HG03095 (cell line): ENCODE measurements around the gene HSDL2.

Experiments
- ATAC-seq: cut with Tn5 transposase; IDR thresholded peaks from one replicate; pipeline ENCODE4 v1.9.1; 2021; ENCODE audit warnings: moderate library complexity; ENCODE audit not compliant: unreplicated experiment

The HSDL2 gene

DNA sequence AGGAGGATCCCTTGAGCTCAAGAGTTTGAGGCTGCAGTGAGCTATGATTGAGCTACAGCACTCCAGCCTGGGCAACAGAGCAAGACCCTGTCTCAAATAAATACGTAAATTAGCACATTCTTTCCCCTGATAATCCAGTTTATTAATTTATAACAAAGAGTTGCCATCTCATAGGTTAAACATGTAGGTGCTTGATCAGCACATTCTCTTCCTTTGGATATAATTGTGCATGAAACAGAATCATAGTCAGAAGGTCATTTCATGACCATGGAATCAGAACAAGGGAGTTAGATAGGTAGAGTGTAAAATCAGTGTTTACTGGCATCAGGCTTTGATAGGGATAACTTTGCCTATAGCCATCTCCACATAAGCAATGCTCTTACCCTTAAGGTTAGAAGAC, 63.7 kb downstream of the HSDL2 start:
- no peak for ATAC-seq

DNA sequence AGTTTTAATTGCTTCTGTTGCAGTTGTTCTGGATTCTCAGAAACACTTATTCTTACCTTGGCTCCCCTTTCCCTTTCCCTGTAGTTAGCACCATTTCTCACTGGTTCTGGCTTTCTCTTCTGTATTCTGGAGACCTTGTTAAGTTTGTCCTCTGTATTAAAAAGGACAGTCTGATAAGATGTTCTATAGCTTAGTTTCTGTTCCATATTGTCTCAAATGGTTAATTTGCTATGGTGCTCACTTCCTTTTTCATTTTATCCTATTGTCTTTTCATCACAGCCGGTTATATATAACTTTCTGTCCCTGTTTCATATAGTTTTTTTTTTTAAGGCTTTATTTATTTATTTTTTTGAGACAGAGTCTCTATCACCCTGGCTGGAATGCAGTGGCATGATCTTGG, 65.3 kb downstream of the HSDL2 start:
- ATAC-seq: no peak

DNA sequence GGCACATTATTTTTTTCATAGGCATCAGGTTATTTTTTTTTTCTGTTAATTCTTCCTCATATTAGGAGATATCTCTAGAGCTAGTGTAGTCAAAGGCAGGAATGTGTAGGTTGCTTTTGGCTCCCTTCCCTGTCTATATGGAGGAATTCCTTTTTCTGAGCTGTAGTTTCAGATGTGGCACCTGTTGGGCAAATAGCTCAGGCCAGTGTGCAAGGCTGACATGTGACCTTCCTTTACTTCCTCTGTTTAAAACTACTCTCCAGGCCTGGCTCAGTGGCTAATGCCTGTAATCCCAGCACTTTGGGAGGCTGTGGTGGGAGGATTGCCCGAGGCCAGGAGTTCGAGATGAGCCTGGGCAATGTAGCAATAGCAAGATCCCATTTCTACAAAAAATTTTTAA, 66.2 kb downstream of the HSDL2 start:
- no peak for ATAC-seq

DNA sequence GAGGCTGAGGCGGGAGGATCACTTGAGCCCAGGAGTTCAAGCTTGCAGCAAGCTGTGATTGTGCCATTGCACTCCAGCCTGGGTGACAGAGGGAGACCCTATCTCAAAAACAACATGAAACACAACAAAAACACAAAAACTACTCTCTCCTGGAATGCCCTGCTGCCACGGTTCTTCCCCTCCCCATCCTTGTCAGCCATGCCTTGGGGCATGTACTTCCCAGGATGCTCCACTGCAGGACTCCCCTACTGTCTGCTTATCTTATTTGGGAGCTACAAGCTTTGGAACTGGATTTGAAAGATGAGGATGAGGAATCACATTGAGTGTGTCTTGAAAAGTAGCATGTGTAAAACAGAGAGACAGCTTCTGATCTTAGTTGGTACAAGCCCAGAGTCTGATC, 66.6 kb downstream of the HSDL2 start:
- no peak for ATAC-seq

DNA sequence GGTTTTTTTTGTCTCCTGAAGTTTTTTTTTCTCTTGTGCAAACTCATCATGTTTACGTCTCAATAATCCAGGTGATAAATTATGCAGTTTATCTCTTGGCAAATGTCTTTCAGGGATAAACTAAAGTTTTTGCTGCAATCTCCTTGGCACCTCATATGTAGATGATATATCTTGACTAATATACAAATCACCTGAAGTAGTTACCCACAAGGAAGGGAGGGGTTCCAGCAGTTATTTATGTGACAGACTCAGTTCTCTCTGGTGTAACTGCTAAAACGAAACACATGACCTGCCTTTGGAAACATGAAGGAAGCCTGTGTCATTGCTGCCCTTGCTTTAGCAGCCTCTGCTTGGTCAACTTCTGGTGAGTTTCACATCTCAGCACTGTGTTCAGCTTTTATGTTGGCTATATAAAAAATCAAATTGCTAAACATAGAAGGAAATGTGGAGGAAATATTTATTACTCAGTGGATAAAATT, 67.4 kb downstream of the HSDL2 start:
- no peak for ATAC-seq

DNA sequence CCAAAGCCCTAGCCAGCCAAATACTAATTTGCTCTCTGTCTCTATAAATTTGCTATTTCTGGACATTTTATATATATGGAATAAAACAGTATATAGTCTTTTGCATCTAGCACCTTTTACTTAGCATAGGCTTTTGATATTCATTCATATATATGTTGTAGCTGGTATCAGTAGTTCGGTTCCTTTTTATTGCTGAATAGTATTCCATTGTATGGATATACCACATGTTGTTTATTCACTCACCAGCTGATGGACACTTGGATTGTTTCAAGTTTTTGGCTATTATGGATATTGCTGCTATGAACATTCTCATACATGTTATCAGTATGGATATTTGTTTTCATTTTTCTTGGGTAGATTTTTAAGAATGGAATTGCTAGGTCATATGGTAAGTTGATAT, 82.9 kb downstream of the HSDL2 start:
- ATAC-seq: no peak

DNA sequence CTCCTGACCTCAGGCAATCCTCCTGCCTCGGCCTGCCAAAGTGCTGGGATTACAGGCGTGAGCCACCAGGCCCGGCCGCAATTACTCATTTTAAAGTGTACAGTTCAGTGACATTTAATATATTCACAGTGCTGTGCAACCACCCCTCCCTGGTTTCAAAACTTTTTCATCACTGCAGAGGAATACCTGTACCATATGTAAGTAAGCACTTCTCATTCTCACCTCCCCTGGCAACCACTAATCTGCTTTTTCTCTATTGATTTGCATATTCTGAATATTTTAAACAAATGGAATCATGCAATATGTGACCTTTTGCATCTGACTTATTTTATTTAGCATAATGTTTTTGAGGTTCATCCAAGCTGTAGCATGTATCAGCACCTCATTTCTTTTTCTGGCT, 85.4 kb downstream of the HSDL2 start:
- no peak for ATAC-seq

DNA sequence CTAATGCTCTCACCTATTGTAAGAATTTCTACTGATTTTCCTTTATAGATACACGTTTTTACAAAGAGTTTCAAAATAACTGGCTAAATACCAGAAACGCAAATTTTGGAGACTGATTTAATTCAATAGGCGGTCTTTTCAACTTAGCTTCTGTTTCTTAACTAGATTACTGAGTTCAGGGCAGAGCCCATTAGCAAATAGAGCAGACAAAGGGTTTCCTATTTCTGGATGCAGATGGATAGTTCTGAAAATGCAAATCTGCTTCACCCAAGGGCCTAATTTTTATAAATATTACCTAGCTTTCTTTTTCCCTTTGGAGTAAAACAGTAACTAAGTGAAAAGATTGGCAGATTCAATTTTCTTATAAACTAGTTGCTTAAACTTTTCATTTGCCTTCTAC, 93.1 kb downstream of the HSDL2 start:
- ATAC-seq: no peak

DNA sequence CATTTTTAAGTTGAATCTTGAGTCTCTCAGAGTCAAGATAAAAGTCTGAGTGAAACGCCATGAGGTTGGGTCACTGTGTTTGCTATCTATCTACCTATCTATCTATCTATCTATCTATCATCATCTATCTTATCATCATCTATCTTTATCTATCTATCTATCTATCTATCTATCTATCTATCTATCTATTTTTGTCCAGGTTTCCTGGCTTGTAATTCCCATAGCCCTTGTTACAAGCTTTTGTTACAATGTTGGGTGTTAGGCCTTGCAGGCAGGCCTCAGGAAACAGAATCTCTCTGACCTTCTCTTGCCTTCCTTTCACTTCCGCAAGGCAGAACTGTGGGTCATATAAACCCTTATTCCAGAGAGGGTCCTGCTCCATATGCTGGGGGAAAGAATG, 94.1 kb downstream of the HSDL2 start:
- ATAC-seq: no peak

DNA sequence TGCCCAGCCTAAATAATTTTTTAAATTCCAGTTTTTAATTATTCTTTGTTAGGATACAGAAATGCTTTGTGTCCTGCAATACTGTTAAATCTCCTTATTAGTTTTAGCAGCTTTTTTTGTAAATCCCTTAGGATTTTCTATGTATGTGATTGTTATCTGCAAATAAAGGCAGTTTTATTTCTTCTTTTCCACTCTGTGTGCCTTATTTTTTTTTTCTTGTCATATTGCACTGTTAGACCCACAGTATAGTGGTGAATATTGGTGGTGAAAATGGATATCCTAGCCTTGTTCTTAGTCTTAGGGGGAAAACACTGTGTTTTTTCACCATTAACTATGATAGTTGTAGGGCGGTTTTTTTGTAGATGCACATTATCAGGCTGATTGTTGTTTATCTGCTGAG, 95.4 kb downstream of the HSDL2 start:
- ATAC-seq: no peak

DNA sequence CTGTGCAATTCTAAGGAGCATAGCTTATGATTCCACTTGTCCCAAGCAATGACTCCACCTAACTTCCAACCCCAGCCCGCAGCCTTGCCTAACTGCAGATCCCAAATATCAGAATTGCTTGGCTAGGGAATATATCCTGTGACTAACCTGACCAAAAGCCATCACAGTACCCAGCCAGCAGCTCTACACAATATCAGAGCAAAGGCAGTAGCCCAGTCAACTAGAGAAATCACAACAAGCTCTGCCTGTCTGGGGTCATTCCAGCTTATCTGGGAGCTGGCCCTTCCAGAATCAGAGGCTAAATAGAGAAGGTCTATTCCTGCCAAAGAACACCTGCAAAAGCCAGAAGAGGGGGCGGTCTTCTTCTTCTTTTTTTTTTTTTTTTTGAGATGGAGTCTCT, 97.4 kb downstream of the HSDL2 start:
- no peak for ATAC-seq

DNA sequence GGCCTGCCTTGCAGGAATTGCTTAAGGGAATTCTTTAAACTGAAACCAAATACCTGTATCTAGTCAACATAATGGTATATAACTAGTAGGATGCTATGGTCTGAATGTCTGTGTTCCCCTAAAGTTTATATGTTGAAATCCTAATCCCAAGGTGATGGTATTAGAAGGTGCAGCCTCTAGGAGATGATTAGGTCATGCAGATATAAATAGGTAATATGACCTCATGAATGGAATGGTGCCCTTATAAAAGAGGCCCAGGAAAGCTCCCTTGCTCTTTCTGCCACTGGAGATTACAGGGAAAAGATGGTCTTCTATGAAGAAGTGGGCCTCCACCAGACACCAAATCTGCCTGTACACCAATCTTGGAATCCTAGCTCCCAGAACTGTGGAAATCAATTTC, 99.3 kb downstream of the HSDL2 start:
- no peak for ATAC-seq

DNA sequence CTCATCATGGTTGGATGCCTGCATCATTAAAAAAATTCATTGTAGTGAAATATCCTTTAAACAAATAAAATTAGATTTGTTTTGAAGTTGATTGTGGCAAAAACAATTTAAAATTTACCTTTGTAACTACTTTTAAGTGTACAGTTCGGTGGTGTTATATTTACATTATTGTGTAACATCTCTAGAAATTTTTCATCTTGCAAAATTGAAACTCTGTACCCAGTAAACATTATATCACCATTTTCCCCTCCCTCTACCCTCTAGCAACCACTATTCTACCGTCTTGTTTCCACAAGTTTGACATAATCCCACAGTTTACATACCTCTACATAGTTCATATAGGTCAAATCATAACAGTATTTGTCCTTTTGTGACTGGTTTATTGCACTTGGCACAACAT, 104.7 kb downstream of the HSDL2 start:
- ATAC-seq: no peak

DNA sequence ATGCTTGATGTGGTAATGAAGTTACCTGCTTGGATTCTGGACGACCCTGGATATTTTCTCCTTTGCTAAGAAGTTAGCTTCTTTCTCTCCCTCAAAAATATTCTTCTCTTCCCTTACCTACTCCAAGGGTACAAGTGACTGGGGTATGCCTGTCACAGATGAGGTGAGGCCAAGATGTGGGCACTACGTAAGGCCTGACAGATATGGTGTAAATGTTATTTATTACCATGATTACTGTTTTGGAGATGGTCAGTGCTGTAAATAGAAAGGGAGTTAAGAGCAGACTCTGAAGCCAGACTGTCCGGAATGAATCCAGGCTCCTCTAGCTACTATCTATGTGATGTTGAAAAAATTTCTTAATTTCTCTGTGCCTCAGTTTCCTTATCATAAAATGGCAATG, 105.7 kb downstream of the HSDL2 start:
- no peak for ATAC-seq

DNA sequence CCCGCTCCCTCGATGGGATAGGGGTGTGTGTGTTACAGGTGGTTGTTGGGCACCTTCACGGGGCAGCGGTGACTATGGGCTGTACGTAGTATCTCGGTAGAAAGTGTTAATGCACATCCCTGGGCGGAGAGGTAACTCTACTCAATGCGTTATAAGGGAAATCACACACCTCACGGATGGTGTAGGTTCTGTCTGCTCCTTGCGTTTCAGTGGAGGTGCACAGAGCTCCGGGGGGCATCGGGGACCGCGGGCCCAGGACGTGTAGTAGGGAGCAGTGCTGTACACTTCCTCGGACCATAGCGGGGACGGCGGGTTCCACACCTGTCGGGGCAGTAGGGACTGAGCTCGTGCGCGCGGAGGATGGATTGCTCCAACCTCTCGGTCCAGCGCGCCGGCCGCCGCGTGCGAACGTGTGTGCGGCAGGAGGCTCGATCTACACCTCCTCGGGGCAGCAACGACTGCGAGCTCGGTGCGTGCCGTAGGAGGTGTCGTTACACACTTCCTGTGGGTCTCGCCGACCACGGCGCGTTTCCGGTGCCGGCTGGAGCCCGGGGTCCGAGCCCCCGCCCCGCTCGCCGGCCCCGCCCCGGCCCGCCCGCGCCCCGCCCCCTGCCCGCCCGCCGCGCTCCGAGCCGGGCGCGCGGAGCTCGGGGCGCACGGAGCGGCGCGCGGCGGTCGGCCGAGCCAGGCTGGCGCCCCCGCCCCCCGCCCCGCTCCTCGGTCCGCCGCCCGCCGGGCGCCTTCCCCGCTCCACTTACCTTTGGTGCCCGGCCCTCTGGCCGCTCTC, 106.5 kb downstream of the HSDL2 start, which contains the start of gene KIAA1958:
Gene KIAA1958, plus strand, starts transcription at position 607 of the 787 bp plus-strand sequence. CDS start 87,254 bp downstream, outside the sequence.
- ATAC-seq: peak; percentile 88

DNA sequence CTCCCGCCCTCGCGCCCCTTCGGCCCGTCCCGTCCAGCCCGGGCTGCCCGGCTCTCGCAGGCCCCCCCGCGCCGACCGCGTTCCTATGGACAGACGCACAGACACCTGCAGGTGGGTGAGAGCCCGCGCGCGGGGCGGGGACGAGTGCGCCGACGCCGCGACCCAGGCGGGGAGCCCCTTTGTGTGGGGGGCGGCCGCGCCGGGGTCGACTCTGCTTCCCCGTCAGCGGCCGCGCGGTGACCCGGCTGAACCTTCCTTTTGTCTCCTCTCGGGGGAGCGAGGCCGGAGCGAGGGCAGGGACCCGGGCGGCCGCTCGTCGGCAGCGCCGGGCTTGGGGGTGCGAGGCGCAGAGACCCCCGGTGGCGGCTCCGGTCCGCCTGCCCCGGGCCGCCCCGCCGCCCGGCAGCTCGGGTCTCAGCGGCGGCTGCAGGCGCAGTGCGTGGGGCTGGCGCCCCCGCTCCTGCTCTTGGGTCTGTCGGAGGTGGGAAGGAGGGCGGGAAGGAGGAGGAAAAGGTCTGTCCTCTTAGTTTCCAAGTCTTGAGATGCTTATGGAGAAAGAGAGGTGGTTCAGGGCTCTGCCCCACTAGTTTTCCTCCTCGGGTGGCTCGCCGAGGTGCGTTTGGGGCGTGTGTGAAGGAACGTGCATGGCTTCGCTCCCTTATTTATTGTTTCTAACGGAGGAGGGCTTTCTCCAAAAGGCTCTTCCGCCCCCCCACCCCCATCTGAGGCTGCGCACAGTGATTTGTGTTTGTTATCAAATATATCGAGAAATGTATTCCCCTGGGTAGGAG, 107.3 kb downstream of the HSDL2 start:
- peak; percentile 28 for ATAC-seq

DNA sequence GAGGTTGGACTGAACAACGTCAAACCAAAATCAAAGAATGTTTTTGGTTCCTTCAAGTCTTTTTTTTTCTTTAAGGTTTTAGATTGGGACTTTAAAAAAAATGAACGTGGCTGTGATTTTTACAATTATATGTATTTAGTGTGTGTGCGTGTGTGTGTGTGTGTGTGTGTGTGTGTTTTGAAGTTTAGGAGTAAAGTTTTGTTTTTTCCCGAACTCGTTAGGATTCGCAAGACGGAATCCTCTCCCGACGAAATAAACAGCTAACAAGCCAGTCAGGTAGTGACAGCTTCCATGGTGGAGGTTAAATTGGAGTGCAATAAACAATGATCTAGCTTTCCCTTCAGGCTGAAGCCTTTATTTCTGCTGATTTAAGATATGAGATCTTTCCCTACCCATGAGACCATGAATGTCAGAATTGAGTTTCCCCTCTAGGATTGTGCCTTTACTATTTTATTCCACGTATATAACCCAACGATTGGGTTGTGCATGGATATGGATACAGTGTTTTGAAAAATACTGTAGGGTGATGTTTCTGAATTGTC, 108.0 kb downstream of the HSDL2 start:
- no peak for ATAC-seq

DNA sequence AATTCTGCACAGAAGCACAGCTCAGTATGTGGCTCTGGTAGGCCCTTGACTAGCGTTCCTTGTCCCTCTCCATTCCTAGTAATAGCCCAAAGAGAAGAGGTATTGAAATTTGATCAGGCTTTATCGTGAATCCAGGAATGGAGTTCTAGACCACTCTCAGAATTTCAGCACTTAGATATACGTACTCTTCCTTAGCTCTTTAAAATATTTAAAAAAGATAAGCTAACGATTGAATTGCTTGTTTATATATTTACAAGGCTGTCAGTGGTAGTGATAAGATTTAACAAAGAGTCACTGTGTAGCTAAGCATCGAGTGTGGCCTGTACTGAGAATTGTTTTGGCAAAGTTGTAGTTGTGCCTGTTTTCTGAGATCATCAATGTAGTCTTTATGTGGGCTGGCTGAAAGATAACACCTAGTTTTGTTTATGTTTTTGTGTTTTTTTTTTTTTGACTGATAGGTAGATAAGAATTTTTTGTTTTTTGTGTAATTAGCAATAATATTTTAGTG, 109.2 kb downstream of the HSDL2 start:
- ATAC-seq: no peak

DNA sequence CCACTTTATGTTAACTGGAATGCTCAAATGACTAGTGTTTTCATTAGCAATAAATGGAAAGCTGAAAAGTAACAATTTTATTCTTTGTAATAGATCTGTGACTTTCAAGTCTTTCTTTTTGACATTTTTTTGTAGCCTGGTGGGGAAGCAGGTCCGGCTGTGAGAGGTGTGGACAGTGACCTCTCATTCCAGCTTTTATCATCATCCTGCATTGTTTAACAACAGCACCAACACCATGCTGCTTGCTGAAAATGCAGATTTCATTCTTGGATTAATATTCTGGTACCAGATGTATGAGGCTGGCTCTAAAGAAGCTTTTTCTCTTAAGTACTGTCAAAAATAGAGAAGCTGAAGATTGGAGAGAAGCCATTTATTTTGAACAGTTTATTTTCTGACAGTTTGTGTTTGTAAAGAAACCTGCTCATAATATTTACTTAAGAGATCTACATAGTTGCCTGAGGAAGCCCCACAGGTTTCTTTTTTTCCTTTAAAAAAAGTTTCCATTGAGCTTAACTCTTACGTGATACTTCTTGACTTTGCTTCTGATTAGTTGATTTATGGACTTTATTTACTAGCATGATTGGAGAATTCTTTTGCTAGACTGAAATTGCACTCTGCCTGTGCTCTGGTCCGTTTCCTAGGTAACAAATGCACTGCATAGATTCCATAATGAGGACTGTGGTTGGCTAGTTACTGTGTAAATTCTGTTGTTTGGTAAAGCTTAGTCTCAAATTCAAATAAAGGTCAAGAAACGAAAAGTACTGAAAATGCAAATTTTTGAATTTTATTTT, 110.2 kb downstream of the HSDL2 start:
- ATAC-seq: no peak

DNA sequence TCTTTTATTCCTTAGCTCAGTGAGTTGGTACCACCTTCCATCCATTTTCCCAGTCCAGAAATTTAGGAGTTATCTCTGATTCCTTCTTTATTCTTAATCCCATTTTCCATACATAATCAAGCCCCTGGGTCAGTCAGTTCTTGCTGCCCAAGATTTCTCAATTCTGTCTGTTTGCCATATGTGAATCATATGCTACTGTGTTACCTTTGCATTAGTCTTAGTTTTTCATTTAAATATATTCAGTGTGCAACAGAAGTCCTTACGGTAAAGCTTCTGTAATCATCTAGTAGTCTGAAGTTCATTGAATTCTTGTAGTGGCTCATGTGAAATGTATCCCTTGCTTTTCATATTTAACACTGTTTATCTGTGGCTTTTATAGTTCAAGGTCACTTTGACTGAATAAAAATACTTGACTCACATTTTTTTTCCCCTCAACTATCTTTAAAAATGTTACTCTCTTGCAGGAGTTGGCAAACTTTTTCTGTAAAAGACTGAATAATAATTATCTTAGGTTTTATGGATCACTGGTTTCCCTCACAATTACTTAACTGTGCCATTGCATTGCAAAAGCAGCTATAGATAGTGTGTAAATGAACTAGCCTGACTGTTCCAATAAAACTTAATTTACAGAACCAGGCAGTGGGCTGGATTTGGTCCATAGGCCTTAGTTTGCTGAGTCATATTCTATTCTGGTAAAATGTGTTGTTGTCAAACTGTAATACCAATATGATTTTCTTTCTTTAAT, 113.7 kb downstream of the HSDL2 start:
- no peak for ATAC-seq
